AG09309 (cell line): Measurements from ENCODE around the gene PLAGL1.

Experiments used
- DNase-seq: peaks from one replicate; pipeline ENCODE4 v3.0.0-alpha.2; 2010; ENCODE audit warnings: low read depth
- H3K4me3 ChIP-seq: 2 replicates; pipeline ENCODE4 v1.5.1; 2011; ENCODE audit warnings: mild to moderate bottlenecking, low read depth, low read length, moderate library complexity; ENCODE audit not compliant: control insufficient read depth
- CTCF ChIP-seq: IDR thresholded peaks from 2 replicates; pipeline ENCODE4 v1.5.1; 2011; ENCODE audit warnings: mild to moderate bottlenecking, low read depth, low read length, inconsistent platforms; ENCODE audit not compliant: insufficient read depth, control insufficient read depth; ENCODE audit errors: missing control alignments

Gene PLAGL1

GRCh38 chr6:143950875-143951274 is 57.2 kb downstream of the PLAGL1 start:
- H3K4me3 ChIP-seq, result no peak overlapping the region
- DNase-seq, result no peak
- TF ChIP-seq CTCF, result no peak

GRCh38 chr6:143949962-143950361 is 58.1 kb downstream of the PLAGL1 start:
- DNase-seq, result no peak
- H3K4me3 ChIP-seq, result no peak overlapping the region
- TF ChIP-seq CTCF, result no peak

- no peak overlapping the region for H3K4me3 ChIP-seq
- TF ChIP-seq CTCF, result no peak
- DNase-seq, result no peak
Observed at GRCh38 chr6:143949535-143949934, 58.5 kb downstream of the PLAGL1 start.

DNA sequence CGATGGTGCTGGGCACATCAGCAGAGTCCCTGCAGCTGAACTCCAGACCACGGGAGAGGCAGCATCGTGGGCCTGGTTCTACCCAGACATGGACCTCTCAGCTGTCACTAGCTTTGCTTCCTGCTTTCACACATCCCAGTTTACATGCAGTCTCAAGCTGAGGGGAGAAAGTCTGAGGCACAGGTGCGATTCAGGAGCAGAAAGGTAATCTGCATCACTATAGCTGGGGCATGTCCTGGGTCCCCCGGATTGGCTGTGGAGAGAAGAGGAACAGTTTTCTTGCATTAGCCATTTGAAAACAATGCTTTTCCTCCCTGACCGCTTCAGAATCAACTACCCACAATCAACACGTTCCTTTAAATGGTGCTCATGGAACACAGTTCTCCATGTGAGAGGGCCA is 59.9 kb downstream of the PLAGL1 start:
- H3K4me3 ChIP-seq, result no peak overlapping the region
- TF ChIP-seq CTCF, result no peak
- no peak for DNase-seq

DNA sequence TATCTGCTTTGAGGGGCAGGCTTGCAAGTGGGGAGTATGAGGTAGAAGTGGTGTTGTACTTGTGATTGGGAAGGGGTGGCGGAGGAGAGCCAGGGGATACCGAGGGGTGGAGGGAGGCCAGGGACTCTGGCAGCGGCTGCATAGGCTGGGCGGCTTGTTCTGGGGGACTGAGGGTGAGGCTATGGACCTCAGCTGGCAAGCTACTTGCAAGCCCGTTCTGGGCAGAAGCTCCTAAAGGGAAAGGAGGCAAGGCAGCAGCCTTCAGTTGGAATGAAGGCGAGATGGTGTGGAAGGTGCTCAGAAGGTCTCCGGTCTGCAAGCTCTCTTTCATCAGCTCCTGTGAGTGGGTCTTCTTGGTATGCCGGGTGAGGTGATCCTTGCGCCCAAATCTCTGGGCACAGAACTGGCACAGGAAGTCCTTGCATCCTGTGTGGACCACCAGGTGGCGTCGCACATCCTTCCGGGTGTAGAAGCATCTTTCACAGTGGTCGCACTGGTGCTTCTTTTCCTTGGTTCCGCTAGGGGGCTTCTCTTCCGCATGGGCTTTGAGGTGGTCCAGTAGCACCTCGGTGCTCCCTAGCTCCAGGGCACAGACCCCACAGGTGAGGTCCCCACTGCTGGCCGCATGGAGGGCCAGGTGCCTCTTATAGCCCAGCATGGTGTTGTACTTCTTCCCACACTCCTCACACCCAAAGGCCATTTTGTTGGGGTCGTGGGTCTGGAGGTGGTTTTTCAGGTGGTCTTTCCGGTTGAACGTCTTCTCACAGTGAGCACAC is 66.0 kb downstream of the PLAGL1 start:
- peak; percentile 4 for DNase-seq
- peak; percentile 81 for TF ChIP-seq CTCF
- H3K4me3 ChIP-seq, result no peak overlapping the region

GRCh38 chr6:143940011-143940597 is 68.0 kb downstream of the PLAGL1 start:
- peak; percentile 3 for DNase-seq
- TF ChIP-seq CTCF, result peak; percentile 75
- H3K4me3 ChIP-seq, result no peak overlapping the region

DNA sequence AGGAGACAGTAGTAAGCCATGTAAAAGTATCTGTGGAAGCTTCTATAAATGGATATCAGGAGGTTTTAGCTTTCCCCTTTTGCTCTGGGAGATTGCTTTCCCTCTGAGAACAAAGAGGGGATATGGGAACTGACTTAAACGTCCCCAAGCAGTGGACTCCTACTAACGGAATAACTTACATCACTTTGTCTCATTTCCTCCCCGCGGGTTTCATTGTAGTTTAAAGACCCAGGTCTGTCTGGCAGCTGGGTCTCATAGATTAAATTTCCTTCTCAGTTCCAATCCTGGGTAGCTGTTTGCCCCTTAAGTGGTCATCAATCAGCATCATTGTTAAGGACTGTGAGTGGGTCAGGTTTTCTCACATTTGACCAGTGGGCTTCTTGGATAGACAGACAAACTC is 68.7 kb downstream of the PLAGL1 start:
- no peak overlapping the region for H3K4me3 ChIP-seq
- no peak for TF ChIP-seq CTCF
- DNase-seq, result no peak
